GM12878 (cell line): Measurements from ENCODE around the gene LTBP2. TPM values are rescaled to one million over a fixed set of nuclear protein-coding genes. Genes with fewer than 3 reads are reported as not detected.

ENCODE experiments used
- ATAC-seq: fragments of 200-7000 bp; cut with Tn5 transposase; 3 replicates; pipeline ENCODE4 v1.9.1; 2020; ENCODE audit warnings: mild to moderate bottlenecking, moderate library complexity
- BruUV-seq: library from RNA; stranded (reverse); fragments of 400-500 nt; replicated peaks from 2 replicates; lab custom pipeline; 2021; lab: Mats Ljungman, UMichigan
- CTCF ChIA-PET: fragments of 300-600 bp; sonication (Branson Sonifier 250); formaldehyde crosslinking; extraction: SDS; loops from one replicate; lab custom pipeline; 2021; ENCODE audit warnings: inconsistent platforms; lab: Yijun Ruan, JAX
- POLR2A ChIA-PET: fragments of 350-600 bp; formaldehyde crosslinking; extraction: SDS; loops from one replicate; lab custom pipeline; 2021; ENCODE audit warnings: inconsistent platforms; lab: Charles Lee
- RAD21 ChIA-PET: fragments of 300-600 bp; sonication (Branson Sonifier 250); formaldehyde crosslinking; loops from one replicate; lab custom pipeline; 2023; ENCODE audit warnings: antibody characterized with exemption; ENCODE audit not compliant: unreplicated experiment; lab: Charles Lee
- SMC1A ChIA-PET: fragments of 300-600 bp; sonication (Branson Sonifier 250); formaldehyde crosslinking; loops from one replicate; lab custom pipeline; 2023; ENCODE audit not compliant: unreplicated experiment, uncharacterized antibody; lab: Charles Lee
- DNase-seq: peaks from one replicate; pipeline ENCODE4 v3.0.0-alpha.2; 2011; ENCODE audit warnings: low read depth, low spot score
- FAIRE-seq: peaks from 3 replicates; lab custom pipeline; 2011; peaks lifted over from hg19 to GRCh38; lab: Jason Lieb, UNC
- H2AFZ ChIP-seq: 2 replicates; pipeline ENCODE4 v1.6.0; 2011; ENCODE audit warnings: low read depth, low read length, control low read depth; ENCODE audit not compliant: control insufficient read depth
- H3K27ac ChIP-seq: 2 replicates; pipeline ENCODE4 v1.5.1; 2011; ENCODE audit warnings: control low read depth; ENCODE audit not compliant: control insufficient read depth, insufficient read depth
- H3K27me3 ChIP-seq, 2 experiments: replicated peaks in 1 of 2; 2 replicates each; pipeline versions ENCODE4 v1.6.0 to v1.6.1; 2011; ENCODE audit warnings: low read length in 1 of 2; ENCODE audit not compliant: control insufficient read depth in 2 of 2, insufficient read depth in 2 of 2
- H3K36me3 ChIP-seq, 2 experiments: 2 replicates each; pipeline ENCODE4 v1.5.1; 2011; ENCODE audit warnings: low read length in 1 of 2; ENCODE audit not compliant: control insufficient read depth in 2 of 2, insufficient read depth in 2 of 2
- H3K4me1 ChIP-seq: 2 replicates; pipeline ENCODE4 v1.6.1; 2011; ENCODE audit warnings: mild to moderate bottlenecking, low read length, moderate library complexity, mixed read lengths; ENCODE audit not compliant: control insufficient read depth, insufficient read depth
- H3K4me2 ChIP-seq: 2 replicates; pipeline ENCODE4 v1.6.0; 2011; ENCODE audit warnings: control low read depth; ENCODE audit not compliant: control insufficient read depth, insufficient read depth
- H3K4me3 ChIP-seq: fragments of 200-600 bp; sonication (generic); 2 replicates; pipeline ENCODE4 v1.5.1; 2016
- H3K79me2 ChIP-seq: 2 replicates; pipeline ENCODE4 v1.6.0; 2011; ENCODE audit warnings: low read length; ENCODE audit not compliant: control insufficient read depth, insufficient read depth
- H3K9ac ChIP-seq: 2 replicates; pipeline ENCODE4 v1.8.0; 2011; ENCODE audit warnings: low read length, control low read depth, mixed read lengths; ENCODE audit not compliant: control insufficient read depth, insufficient read depth
- H3K9me3 ChIP-seq: replicated peaks from 3 replicates; pipeline ENCODE4 v1.5.1; 2011; ENCODE audit warnings: mild to moderate bottlenecking, low read length; ENCODE audit not compliant: control insufficient read depth, insufficient read depth
- H4K20me1 ChIP-seq: 2 replicates; pipeline ENCODE4 v1.6.0; 2011; ENCODE audit not compliant: control insufficient read depth, insufficient read depth
- CHD2 ChIP-seq: IDR thresholded peaks from 2 replicates; pipeline ENCODE4 v1.6.1; 2011; ENCODE audit warnings: low read depth, low read length, improper control_type of control experiment, borderline replicate concordance
- ETV6 ChIP-seq, 2 experiments: fragments of 450-650 bp in 1 of 2; IDR thresholded peaks in 1 of 2; conservative IDR thresholded peaks in 1 of 2; 2 replicates each; pipeline ENCODE4 v1.6.1; 2014; ENCODE audit warnings: antibody characterized with exemption in 1 of 2, borderline replicate concordance in 1 of 2, low read depth in 1 of 2, mild to moderate bottlenecking in 1 of 2, moderate library complexity in 1 of 2
- HDAC2 ChIP-seq: fragments of 200-600 bp; sonication (generic); IDR thresholded peaks from 2 replicates; pipeline ENCODE4 v1.6.1; 2017
- IRF4 ChIP-seq: IDR thresholded peaks from 2 replicates; pipeline ENCODE4 v1.6.1; 2011; ENCODE audit warnings: low read depth, low read length
- PML ChIP-seq: IDR thresholded peaks from 2 replicates; pipeline ENCODE4 v1.6.1; 2012; ENCODE audit warnings: low read length, inconsistent platforms
- POU2F2 ChIP-seq: IDR thresholded peaks from 3 replicates; pipeline ENCODE4 v1.6.1; 2011; ENCODE audit warnings: low read depth, mild to moderate bottlenecking, low read length, borderline replicate concordance
- RAD51 ChIP-seq: fragments of 450-650 bp; IDR thresholded peaks from 2 replicates; pipeline ENCODE4 v1.6.1; 2016; ENCODE audit warnings: moderate library complexity, mild to moderate bottlenecking, inconsistent platforms
- RUNX3 ChIP-seq: IDR thresholded peaks from 2 replicates; pipeline ENCODE4 v1.6.1; 2012; ENCODE audit warnings: low read length, inconsistent platforms
- ZNF217 ChIP-seq: fragments of 450-650 bp; IDR thresholded peaks from 2 replicates; pipeline ENCODE4 v1.6.1; 2017; ENCODE audit warnings: antibody characterized with exemption, mild to moderate bottlenecking
- WGBS: methylation state at CpG from one replicate; pipeline ENCODE4 v1.1.6; 2016; ENCODE audit warnings: low lambda C conversion rate; ENCODE audit not compliant: insufficient replicate concordance, insufficient coverage; ENCODE audit errors: missing lambda C conversion rate; 5-methylcytosine and 5-hydroxymethylcytosine counted together
- in situ Hi-C: fragments of 300-500 bp; cut with MboI; formaldehyde crosslinking; loops from 9 replicates; pipeline ENCODE4 v1.14.3; 2018; ENCODE audit warnings: mixed read lengths
- intact Hi-C: fragments of 100-400 bp; cut with micrococcal nuclease; formaldehyde crosslinking; loops from one replicate; pipeline ENCODE4 v1.14.2; 2022; ENCODE audit not compliant: unreplicated experiment
- polyA plus RNA-seq, 11 experiments: library from polyadenylated mRNA; depleted of rRNA in 4 of 11; unstranded in 6 of 11; stranded (reverse) in 5 of 11; fragments of >200 nt; fragmentation: Nextera tagmentation in 4 of 11; fragmentation: Illumina TruSeq in 1 of 11; extraction: Ambion mirVana in 4 of 11; extraction: Trizol in 1 of 11; gene quantifications; 1 replicate in 1 of 11; 2 replicates in 10 of 11; pipeline versions ENCODE4 v1.2.1 to v1.2.3, GENCODE V29; 2011 to 2016; ENCODE audit warnings: inconsistent platforms in 2 of 11, missing spikeins in 2 of 11, low read depth in 1 of 11
- total RNA-seq, 4 experiments: library from RNA; depleted of rRNA in 3 of 4; stranded (reverse); fragments of >200 nt in 3 of 4; fragmentation: Illumina TruSeq in 1 of 4; extraction: Trizol in 1 of 4; gene quantifications; 2 replicates each; pipeline versions ENCODE4 v1.2.1 to v1.2.3, GENCODE V29; 2013 to 2021
- TF ChIP-seq, protein P1 (sequence below): fragments of 450-650 bp; IDR thresholded peaks from 2 replicates; pipeline ENCODE4 v1.6.1; 2016; ENCODE audit warnings: mild to moderate bottlenecking
- TF ChIP-seq, protein P2 (sequence below): fragments of 450-650 bp; IDR thresholded peaks from 2 replicates; pipeline ENCODE4 v1.6.1; 2017; ENCODE audit warnings: mild to moderate bottlenecking

Gene LTBP2
- total and polyA plus RNA-seq, 10 of the 15 experiments (the other 5 are each of a cell fraction or from before 2014, with no cell fraction given): 0.03 to 0.23 (median 0.06) TPM; not detected in 1

DNA sequence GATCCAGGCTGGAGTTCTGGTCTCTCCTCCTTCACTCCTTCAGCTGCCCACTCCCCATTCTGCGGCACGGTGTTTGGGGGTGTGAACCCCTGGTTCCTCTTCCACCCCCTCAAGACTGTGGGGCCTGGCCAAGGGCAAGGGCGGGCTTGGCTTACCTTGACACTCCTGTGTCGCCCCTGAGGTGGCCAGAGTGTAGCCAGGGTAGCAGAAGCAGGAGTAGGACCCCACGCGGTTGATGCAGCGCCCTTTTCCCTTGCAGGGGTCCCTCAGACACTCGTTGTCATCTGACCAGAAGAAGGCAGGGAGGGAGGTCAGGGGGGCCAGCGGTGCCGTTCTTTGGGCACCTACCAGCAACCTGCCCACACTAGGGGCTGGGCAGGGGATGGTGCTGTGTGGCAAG, 90.3 kb downstream of the LTBP2 start:
- POLR2A ChIA-PET: no interaction called here

More for the DNA sequence above, 90.3 kb downstream of the LTBP2 start:
- H3K36me3 ChIP-seq: no peaks in the 10 kb centered on the region
- H3K27me3 ChIP-seq: no peaks in the 10 kb centered on the region; a peak in 2 of 4 replicates
- intact Hi-C loops (no loop called here), in situ Hi-C loops (no loop called here)
- TF ChIP-seq RAD51 (no peak), CHD2 (no peak), PML (no peak), ETV6 (conservative IDR thresholded peaks at IDR 0.05 in 1 of 2, IDR thresholded peaks at IDR 0.05 in 1 of 2; ENCODE audit: borderline replicate concordance in 1 of 2, low read depth in 1 of 2) (no peak), POU2F2 (no peak), ZNF217 (no peak), RUNX3 (no peak), IRF4 (no peak), HDAC2 (no peak)
- TF ChIP-seq, protein P1, sequence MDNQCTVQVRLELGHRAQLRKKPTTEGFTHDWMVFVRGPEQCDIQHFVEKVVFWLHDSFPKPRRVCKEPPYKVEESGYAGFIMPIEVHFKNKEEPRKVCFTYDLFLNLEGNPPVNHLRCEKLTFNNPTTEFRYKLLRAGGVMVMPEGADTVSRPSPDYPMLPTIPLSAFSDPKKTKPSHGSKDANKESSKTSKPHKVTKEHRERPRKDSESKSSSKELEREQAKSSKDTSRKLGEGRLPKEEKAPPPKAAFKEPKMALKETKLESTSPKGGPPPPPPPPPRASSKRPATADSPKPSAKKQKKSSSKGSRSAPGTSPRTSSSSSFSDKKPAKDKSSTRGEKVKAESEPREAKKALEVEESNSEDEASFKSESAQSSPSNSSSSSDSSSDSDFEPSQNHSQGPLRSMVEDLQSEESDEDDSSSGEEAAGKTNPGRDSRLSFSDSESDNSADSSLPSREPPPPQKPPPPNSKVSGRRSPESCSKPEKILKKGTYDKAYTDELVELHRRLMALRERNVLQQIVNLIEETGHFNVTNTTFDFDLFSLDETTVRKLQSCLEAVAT: no peak
- TF ChIP-seq, protein P2, sequence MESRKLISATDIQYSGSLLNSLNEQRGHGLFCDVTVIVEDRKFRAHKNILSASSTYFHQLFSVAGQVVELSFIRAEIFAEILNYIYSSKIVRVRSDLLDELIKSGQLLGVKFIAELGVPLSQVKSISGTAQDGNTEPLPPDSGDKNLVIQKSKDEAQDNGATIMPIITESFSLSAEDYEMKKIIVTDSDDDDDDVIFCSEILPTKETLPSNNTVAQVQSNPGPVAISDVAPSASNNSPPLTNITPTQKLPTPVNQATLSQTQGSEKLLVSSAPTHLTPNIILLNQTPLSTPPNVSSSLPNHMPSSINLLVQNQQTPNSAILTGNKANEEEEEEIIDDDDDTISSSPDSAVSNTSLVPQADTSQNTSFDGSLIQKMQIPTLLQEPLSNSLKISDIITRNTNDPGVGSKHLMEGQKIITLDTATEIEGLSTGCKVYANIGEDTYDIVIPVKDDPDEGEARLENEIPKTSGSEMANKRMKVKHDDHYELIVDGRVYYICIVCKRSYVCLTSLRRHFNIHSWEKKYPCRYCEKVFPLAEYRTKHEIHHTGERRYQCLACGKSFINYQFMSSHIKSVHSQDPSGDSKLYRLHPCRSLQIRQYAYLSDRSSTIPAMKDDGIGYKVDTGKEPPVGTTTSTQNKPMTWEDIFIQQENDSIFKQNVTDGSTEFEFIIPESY: no peak
- H2AFZ ChIP-seq: no peak overlapping the region
- no peak overlapping the region for H3K4me2 ChIP-seq
- no peak overlapping the region for H3K9ac ChIP-seq
- no peak overlapping the region for H3K27ac ChIP-seq
- DNase-seq (no peak), FAIRE-seq (no peak), ATAC-seq (no peak)
- no peaks in the 10 kb centered on the region for H4K20me1 ChIP-seq
- SMC1A ChIA-PET: no interaction called here
- H3K4me1 ChIP-seq: peaks cover 5% of the 10 kb centered on the region
- CTCF ChIA-PET: no interaction called here
- H3K9me3 ChIP-seq: no peaks in the 10 kb centered on the region
- BruUV-seq: no TSS peak
- H3K79me2 ChIP-seq: no peaks in the 10 kb centered on the region
- RAD21 ChIA-PET: no interaction called here
- WGBS: 22% methylated on average over 10 of the region's 10 CpGs
- no peak overlapping the region for H3K4me3 ChIP-seq
